Muscle of leg (tissue), 16 donors: ENCODE measurements around the gene SUB1. TPM values are rescaled to one million over a fixed set of nuclear protein-coding genes. Genes with fewer than 3 reads are reported as not detected.
"Not testable (repeated sequence)": the region's sequence is repeated elsewhere in the genome, so short reads cannot be mapped to it uniquely, and the experiment has no call there.

Experiments used
- DNase-seq: peaks from one replicate; pipeline ENCODE4 v3.0.0; 2013
- H3K27ac ChIP-seq: one replicate; pipeline ENCODE4 v1.5.1; 2013; ENCODE audit warnings: mild to moderate bottlenecking, low read length, control low read depth
- H3K27me3 ChIP-seq: one replicate; pipeline ENCODE4 v1.6.1; 2013; ENCODE audit warnings: low read length; ENCODE audit not compliant: control insufficient read depth, insufficient read depth
- H3K36me3 ChIP-seq: one replicate; pipeline ENCODE4 v1.6.1; 2013; ENCODE audit warnings: low read length; ENCODE audit not compliant: control insufficient read depth, insufficient read depth
- H3K4me1 ChIP-seq: one replicate; pipeline ENCODE4 v1.6.1; 2013; ENCODE audit warnings: low read length; ENCODE audit not compliant: control insufficient read depth, insufficient read depth
- H3K4me3 ChIP-seq: one replicate; pipeline ENCODE4 v1.5.1; 2013; ENCODE audit warnings: low read length, control low read depth
- H3K9me3 ChIP-seq: replicated peaks from 2 replicates; pipeline ENCODE4 v1.6.1; 2013; ENCODE audit warnings: low read depth, low read length; ENCODE audit not compliant: control insufficient read depth
- WGBS: methylation state at CpG from one replicate; pipeline ENCODE4 v1.1.5; 2013; ENCODE audit warnings: missing lambda C conversion rate; ENCODE audit not compliant: insufficient coverage; 5-methylcytosine and 5-hydroxymethylcytosine counted together
- long read RNA-seq, 11 donors: transcript quantifications; one replicate each; lab custom pipeline, GENCODE V29; 2026
- polyA plus RNA-seq, 8 donors: library from polyadenylated mRNA; unstranded; fragments of 120-200 nt; gene quantifications; one replicate each; pipeline versions ENCODE4 v1.2.1 to v1.2.3, GENCODE V29; 2013; ENCODE audit warnings: inconsistent platforms in 1 of 8, low replicate concordance in 1 of 8; ENCODE audit not compliant: insufficient read length in 8 of 8, insufficient read depth in 1 of 8
- total RNA-seq: library from RNA; stranded (reverse); fragments of 120-200 nt; gene quantifications from one replicate; pipeline ENCODE4 v1.2.4, GENCODE V29; 2013

Gene SUB1
- 296 TPM for total RNA-seq
- polyA plus RNA-seq, result 100 to 1,000 TPM; 238 to 318 (median 267) TPM
- long read RNA-seq, donor 1, full-length matches to known transcripts, result 52 of 59 reads
- long read RNA-seq, donor 1, partial matches to known transcripts, result 7 of 59 reads
- long read RNA-seq, donor 1, other reads (novel, unspliced or antisense), result 0 of 59 reads
- long read RNA-seq, donor 2, full-length matches to known transcripts, result 20 of 25 reads
- long read RNA-seq, donor 2, partial matches to known transcripts, result 5 of 25 reads
- long read RNA-seq, donor 2, other reads (novel, unspliced or antisense), result 0 of 25 reads
- long read RNA-seq, donor 3, full-length matches to known transcripts, result 78 of 101 reads
- long read RNA-seq, donor 3, partial matches to known transcripts, result 23 of 101 reads
- long read RNA-seq, donor 3, other reads (novel, unspliced or antisense), result 0 of 101 reads
- long read RNA-seq, donor 4, full-length matches to known transcripts, result 95 of 113 reads
- long read RNA-seq, donor 4, partial matches to known transcripts, result 18 of 113 reads
- long read RNA-seq, donor 4, other reads (novel, unspliced or antisense), result 0 of 113 reads
- long read RNA-seq, donor 5, full-length matches to known transcripts, result 312 of 333 reads
- long read RNA-seq, donor 5, partial matches to known transcripts, result 21 of 333 reads
- long read RNA-seq, donor 5, other reads (novel, unspliced or antisense), result 0 of 333 reads
- long read RNA-seq, donor 6, full-length matches to known transcripts, result 310 of 347 reads
- long read RNA-seq, donor 6, partial matches to known transcripts, result 37 of 347 reads
- long read RNA-seq, donor 6, other reads (novel, unspliced or antisense), result 0 of 347 reads
- long read RNA-seq, donor 7, full-length matches to known transcripts, result 226 of 280 reads
- long read RNA-seq, donor 7, partial matches to known transcripts, result 44 of 280 reads
- long read RNA-seq, donor 7, other reads (novel, unspliced or antisense), result 10 of 280 reads
- long read RNA-seq, donor 8, full-length matches to known transcripts, result 143 of 172 reads
- long read RNA-seq, donor 8, partial matches to known transcripts, result 29 of 172 reads
- long read RNA-seq, donor 8, other reads (novel, unspliced or antisense), result 0 of 172 reads
- long read RNA-seq, donor 9, full-length matches to known transcripts, result 139 of 147 reads
- long read RNA-seq, donor 9, partial matches to known transcripts, result 8 of 147 reads
- long read RNA-seq, donor 9, other reads (novel, unspliced or antisense), result 0 of 147 reads
- long read RNA-seq, donor 10, full-length matches to known transcripts, result 265 of 300 reads
- long read RNA-seq, donor 10, partial matches to known transcripts, result 35 of 300 reads
- long read RNA-seq, donor 10, other reads (novel, unspliced or antisense), result 0 of 300 reads
- long read RNA-seq, donor 11, full-length matches to known transcripts, result 105 of 113 reads
- long read RNA-seq, donor 11, partial matches to known transcripts, result 8 of 113 reads
- long read RNA-seq, donor 11, other reads (novel, unspliced or antisense), result 0 of 113 reads

DNA sequence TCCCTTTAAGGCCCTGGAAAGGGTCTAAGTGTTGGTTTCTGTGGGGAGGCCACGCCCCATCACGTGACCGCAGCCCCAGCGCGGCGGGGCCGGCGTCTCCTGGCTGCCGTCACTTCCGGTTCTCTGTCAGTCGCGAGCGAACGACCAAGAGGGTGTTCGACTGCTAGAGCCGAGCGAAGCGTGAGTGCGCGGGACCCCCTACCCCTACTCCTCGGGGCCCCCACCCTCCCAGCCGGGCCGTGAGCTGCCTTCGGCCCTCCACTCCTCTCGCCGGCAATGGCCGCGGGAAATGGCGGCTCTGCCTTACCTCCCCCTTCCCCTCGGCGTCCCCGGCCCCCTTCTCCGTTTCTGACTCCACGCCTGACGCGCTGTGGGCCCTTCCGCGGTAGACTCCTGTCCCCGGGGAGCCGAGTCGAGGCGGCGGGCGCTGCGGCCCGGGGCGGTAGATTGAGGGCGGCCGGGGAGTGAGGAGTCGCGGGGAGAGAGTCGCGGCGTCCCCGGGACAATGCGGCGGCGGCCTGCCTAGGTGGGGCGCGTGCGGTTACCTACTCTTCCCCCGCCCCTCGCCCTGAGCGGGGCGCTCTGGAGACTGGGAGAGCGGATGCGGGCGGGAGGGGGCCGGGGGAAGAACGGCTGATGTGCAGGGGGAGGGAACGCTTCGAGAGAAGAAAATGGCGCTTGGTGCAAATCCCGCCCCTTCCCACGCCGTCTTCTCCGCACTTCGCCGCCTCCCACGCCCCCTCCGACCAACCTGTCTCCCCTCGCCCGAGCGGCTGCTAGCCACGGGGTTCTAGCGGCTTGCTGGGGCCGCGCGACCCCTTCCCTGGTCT lies at the start of gene SUB1:
TSS of gene SUB1 (plus strand) at position 112 of the 830 bp plus-strand sequence. CDS start 2,956 bp downstream, outside the sequence.
- peaks cover 5% of the 10 kb centered on the region for H3K9me3 ChIP-seq
- H3K4me3 ChIP-seq, result peak within 1 kb of the TSS; percentile 92
- under 1% methylated on average over 67 of the region's 89 CpGs for WGBS
- peak; percentile 97 for DNase-seq
- peak within 1 kb of the TSS; percentile 96 for H3K27ac ChIP-seq
- H3K4me1 ChIP-seq, result peaks cover 7% of the 10 kb centered on the region
- H3K36me3 ChIP-seq, result peaks cover 14% of the 10 kb centered on the region
- H3K27me3 ChIP-seq, result no peaks in the 10 kb centered on the region

DNA sequence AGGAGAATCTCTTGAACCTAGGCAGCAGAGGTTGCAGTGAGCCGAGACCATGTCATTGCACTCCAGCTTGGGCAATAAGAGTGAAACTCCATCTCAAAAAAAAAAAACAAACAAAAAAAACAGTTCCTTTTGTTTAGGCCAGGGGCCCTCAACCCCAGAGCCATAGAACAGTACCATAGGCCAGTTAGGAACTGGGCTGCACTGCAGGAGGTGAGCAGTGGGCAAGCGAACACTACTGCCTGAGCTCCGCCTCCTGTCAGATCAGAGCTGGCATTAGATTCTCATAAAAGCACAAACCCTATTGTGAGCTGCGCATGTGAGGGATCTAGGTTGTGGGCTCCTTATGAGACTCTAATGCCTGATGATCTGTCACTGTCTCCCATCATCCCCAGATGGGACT lies 49.1 kb upstream of the SUB1 start:
- no peak overlapping the region for H3K27ac ChIP-seq
- H3K27me3 ChIP-seq, result no peaks in the 10 kb centered on the region
- peaks cover 13% of the 10 kb centered on the region for H3K4me1 ChIP-seq
- WGBS, result 80% methylated on average over 1 of the region's 4 CpGs
- no peaks in the 10 kb centered on the region for H3K36me3 ChIP-seq
- H3K4me3 ChIP-seq, result no peak overlapping the region
- no peak for DNase-seq
- no peaks in the 10 kb centered on the region for H3K9me3 ChIP-seq

DNA sequence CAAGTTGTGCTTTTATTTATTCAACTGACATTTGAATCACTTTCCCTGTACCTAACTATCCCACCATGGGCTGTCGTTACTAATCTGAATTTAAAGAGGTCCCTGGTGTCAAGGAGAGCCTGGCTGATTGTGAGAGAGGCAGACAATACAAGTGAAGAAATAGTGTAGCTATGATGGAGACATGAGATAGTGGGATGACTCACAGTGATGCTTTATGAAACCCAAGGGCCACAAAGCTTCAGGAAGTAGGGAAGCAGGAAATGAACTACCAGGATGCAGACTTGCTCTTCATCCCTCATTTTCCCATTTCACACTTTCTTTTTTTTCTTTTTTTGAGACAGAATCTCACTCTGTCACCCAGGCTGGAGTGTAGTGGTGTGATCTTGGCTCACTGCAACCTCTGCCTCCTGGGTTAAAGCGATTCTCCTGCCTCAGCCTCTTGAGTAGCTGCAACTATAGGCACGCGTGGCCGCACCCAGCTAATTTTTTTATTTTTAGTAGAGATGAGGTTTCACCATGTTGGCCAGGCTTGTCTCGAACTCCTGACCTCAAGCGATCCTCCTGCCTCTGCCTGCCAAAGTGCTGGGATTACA lies 47.8 kb upstream of the SUB1 start:
- H3K9me3 ChIP-seq, H3K27me3 ChIP-seq, H3K36me3 ChIP-seq, H3K27ac ChIP-seq, H3K4me3 ChIP-seq, H3K4me1 ChIP-seq: not testable (repeated sequence)
- 80% methylated on average over 1 of the region's 7 CpGs for WGBS
- DNase-seq, result peak; percentile 15

DNA sequence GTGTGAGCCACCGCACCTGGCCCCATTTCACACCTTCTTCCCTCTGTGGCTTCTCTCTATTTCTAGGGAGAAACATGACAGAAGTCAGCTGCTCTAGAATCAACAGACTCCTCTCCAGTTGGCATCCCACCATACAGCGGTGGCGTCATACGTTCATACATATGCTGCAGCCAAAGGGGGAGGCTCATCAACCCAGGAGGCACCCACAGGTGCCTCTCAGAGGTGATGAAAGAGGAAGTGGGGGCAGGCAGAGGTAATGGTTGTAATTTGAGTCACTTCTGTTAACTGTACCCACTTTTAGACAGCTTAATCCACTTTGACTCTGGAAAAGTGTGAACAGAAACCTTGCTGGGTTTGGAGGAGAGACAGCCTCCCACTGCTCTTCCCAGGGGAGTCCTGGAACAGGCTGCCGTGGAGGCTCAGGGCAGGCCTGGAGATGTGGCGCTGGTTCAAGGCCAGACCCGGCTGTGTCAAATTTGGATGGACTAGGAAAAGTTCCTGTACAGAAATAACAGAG lies 47.3 kb upstream of the SUB1 start:
- no peak overlapping the region for H3K4me3 ChIP-seq
- H3K36me3 ChIP-seq, result no peaks in the 10 kb centered on the region
- no peaks in the 10 kb centered on the region for H3K9me3 ChIP-seq
- no peaks in the 10 kb centered on the region for H3K27me3 ChIP-seq
- H3K4me1 ChIP-seq, result peaks cover 4% of the 10 kb centered on the region
- no peak overlapping the region for H3K27ac ChIP-seq
- DNase-seq, result peak; percentile 19
- WGBS, result 31% methylated on average over 3 of the region's 7 CpGs

DNA sequence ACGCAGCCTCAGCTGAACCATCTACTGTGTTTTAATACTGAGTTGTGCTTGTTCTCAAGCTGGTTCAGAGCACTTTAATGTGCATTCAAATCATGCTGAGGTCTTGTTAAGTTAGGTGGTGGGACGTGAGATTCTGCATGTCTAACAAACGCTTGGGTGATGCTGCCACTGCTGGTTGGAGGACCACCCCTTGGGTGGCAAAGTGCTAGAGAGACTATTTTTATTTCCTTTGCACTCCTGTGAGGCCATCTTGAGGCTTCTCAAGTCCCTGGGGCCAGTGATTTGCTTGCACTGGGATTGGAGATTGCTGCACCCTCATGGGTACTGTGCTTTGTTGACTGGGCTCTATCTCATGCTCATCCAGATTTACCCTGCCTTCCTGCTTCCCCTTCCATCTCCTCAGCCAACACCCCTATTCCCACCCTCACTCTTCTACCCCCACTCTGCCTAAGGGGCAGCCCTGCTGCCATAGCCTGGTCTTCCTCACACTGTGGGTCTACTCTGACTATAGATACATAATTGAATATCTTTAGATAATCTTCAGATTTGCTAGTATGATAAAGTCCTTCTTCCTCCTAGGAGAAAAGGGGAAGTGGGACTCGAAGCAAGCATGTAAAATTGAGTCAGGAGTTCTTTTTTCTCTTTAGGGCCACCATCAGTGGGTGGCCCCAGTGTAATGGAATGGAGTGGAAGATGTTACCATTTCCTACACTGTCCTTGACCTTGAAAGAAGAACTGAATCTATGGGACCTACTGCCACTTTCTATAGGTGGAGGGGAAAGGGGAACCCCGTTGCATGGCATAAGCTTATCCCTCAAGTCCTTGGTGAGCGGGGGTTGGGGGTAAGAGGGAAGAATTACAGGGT lies 45.1 kb upstream of the SUB1 start:
- WGBS, result 76% methylated on average over 3 of the region's 6 CpGs
- peaks cover 4% of the 10 kb centered on the region for H3K4me1 ChIP-seq
- DNase-seq, result peak; percentile 23
- H3K9me3 ChIP-seq, result no peaks in the 10 kb centered on the region
- no peak overlapping the region for H3K27ac ChIP-seq
- no peaks in the 10 kb centered on the region for H3K36me3 ChIP-seq
- H3K4me3 ChIP-seq, result no peak overlapping the region
- no peaks in the 10 kb centered on the region for H3K27me3 ChIP-seq

DNA sequence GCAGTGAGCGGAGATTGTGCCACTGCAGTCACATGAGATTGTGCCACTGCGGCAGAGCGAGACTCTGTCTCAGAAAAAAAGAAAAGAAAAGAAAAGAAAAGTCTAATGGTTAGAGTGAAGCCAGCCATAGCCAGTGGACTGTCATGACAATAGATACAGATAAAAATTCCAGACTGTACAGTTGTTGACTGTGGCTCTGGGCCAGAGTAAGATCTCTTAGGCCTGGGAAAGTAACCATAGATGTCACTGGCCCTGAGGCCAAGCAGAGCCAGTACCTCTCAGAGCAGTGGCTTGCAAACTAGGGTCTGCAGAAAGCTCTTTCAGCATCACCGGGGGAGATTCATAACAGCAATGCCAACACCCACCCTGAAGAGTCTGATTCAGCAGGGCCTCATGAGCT lies 44.1 kb upstream of the SUB1 start:
- peak; percentile 18 for DNase-seq
- Histone ChIP-seq H3K36me3 (no peaks in the 10 kb centered on the region), H3K4me3 (no peak overlapping the region), H3K27me3 (no peaks in the 10 kb centered on the region), H3K27ac (no peak overlapping the region), H3K9me3 (no peaks in the 10 kb centered on the region), H3K4me1 (peaks cover 4% of the 10 kb centered on the region)
- 96% methylated on average over 3 of the region's 4 CpGs for WGBS

DNA sequence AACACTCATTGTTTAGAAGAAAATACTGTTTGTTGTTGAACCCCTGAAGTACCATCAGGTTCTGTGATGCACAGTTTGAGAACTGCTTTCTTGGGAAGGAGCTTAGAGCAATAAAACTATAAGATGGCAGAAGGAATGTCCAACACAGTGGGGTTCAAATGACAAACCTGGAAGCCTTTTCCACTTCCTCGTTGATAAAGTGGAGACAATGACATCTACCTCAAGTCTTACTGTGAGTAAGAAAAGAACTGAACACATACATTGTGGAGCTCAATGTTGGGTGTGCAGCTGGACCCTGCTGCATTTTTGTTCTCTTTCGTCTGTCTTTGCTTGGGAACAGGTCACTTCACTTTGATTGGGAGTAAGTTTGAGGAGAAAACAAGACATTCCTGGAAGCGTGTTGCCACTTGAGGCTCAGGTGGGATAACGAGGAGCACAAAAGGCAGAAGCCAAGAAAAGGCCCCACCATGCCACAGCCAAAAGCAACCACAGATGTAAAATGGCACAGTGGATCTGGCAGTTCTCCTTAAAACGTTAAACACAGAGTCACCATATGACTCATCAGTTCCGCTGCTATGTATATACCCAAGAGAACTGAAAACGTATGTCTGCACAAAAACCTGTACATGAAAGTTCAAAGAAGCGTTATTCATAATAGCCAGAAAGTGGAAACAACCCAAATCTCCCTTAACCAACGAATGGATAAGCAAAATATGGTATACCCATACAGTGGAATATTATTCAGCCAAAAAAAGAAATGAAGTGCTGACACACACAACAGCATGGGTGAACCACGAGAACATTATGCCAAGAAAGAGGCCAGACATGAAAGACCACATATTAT lies 42.9 kb upstream of the SUB1 start:
- 70% methylated on average over 3 of the region's 10 CpGs for WGBS
- no peaks in the 10 kb centered on the region for H3K9me3 ChIP-seq
- DNase-seq, result peak; percentile 23

More for the DNA sequence above, 42.9 kb upstream of the SUB1 start:
- no peaks in the 10 kb centered on the region for H3K27me3 ChIP-seq
- H3K27ac ChIP-seq, result no peak overlapping the region
- H3K4me1 ChIP-seq, result peaks cover 4% of the 10 kb centered on the region
- no peak overlapping the region for H3K4me3 ChIP-seq
- no peaks in the 10 kb centered on the region for H3K36me3 ChIP-seq
